ELR (cell line): Measurements from ENCODE around the gene SLC10A7.
A peak's percentile ranks its signal among the peaks of the same experiment; 100 is the strongest.

Experiments
- DNase-seq: peaks from one replicate; pipeline ENCODE4 v3.0.0-alpha.2; 2015; ENCODE audit warnings: low read depth

Gene SLC10A7

GRCh38 chr4:146494143-146494542, 27.6 kb downstream of the SLC10A7 start:
- no peak for DNase-seq

- DNase-seq, result no peak
Observed at GRCh38 chr4:146490106-146490505, 31.6 kb downstream of the SLC10A7 start.

GRCh38 chr4:146488495-146489174, 33.1 kb downstream of the SLC10A7 start:
- no peak for DNase-seq

GRCh38 chr4:146486565-146486964, 35.2 kb downstream of the SLC10A7 start:
- DNase-seq, result no peak

DNA sequence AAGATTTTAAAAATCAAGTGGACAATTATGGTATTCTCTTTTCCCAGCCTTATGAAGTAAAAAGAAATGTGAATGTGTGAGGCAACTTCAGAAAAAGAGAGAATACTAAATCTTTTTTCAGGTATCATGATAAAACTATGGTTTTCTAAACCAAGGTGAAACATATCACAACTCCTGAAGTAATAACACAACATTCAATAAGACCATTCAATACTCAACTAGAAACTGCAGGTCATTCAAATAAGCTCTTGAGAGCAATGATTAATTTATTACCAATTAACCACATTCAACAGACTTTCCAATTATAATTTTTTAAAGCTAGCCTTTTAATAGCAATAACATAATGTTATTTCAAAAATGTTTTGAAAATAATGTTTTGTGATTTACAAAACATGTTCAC, 35.8 kb downstream of the SLC10A7 start:
- no peak for DNase-seq

- DNase-seq, result no peak
Observed at GRCh38 chr4:146482788-146483187, 39.0 kb downstream of the SLC10A7 start.

GRCh38 chr4:146481246-146481645, 40.5 kb downstream of the SLC10A7 start:
- DNase-seq, result no peak

- DNase-seq, result no peak
Observed at GRCh38 chr4:146478009-146478408, 43.7 kb downstream of the SLC10A7 start.

DNA sequence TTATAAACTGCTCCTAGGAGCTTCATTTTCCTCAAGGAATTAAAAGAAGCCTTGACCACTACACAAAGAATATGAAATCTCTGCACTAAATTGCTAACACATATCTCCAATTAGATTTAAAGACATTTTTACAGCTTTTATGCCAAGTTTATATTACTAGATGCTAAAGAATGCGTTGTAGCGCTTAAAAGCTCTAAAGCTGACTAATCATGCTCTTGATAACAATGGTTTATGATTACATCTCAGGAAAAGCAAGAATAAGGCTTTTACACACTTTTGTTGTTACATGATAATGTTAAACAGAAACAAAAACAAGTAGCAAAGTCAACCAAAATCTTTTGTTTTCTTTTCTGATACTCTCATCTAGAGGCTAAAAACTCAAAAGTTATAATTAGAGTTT, 44.7 kb downstream of the SLC10A7 start:
- DNase-seq, result peak; percentile 16

- no peak for DNase-seq
Observed at GRCh38 chr4:146472404-146472803, 49.3 kb downstream of the SLC10A7 start.

- peak; percentile 27 for DNase-seq
Observed at GRCh38 chr4:146470604-146471003, 51.1 kb downstream of the SLC10A7 start.

- no peak for DNase-seq
Observed at GRCh38 chr4:146469022-146469421, 52.7 kb downstream of the SLC10A7 start.

DNA sequence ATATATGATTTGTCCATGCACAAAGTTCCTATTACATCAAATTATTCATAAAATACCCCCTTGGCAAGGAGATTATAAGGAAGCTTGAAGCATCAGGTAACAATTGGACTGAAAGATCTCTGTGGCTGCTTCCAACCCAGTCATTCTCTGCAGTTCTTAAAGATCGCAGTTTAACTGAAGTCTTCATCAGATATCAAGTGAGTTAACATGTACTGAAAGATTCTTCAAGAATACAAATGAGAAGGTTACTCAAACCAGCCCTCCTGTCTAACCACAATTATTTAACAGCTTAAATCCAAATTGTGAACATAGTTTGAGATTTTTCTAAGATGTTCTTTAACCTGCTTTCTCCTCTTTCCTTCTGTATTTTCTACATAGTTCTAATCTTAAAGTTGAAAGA, 56.1 kb downstream of the SLC10A7 start:
- no peak for DNase-seq

DNA sequence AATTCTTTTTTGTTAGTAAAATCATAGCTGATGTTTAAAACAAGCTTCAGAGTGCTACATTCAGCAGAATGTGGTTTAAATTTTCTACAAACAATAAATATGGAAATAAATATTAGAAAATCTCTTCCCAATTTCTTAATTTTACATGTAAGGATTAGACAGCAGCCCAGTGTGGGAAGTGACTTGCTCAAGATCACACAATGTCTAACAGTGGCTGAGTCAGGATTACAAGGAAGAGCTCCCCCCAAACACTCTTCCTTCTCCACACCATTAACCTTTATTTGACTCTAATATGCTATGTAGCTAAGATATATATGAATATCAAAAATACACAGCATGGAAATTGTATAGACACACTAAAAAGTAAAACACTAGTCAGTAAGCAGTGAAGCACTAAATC, 59.5 kb downstream of the SLC10A7 start:
- no peak for DNase-seq

DNA sequence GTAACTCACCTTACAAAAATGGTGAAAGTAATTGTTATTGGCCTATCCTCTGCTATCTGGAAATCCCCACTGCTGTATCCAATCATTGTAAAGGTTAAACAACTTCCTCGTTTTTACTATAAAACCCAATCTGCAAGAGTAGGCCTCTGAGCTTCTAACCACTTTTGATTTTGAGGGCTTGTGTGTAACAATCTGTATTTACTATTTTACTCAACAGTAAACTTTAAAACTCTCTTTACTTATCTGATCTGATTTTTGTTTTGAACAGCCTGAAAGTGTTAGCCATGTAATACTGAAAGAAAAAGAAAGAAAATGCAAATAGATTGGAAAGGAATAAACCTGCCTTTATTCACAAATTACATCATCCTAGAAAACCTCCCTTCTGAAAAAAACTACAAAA, 63.1 kb downstream of the SLC10A7 start:
- DNase-seq, result no peak

DNA sequence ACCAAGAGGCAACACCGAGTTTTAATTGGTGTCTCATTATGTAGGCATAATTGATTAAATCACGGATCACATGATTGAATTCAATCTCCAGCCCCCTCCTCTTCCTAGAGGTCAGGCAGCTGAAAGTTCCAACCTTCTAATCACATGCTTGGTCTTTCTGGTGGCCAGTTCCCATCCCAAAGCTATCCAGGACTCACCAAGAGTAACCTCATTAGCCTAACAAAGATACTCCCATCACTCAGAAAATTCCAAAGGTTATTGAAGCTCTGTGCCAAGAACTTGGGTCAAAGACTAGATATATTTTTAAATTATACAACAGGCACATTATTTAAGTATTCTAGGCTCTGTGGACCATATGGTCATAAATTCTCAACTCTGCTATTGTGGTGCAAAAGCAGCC, 65.1 kb downstream of the SLC10A7 start:
- DNase-seq, result no peak

DNA sequence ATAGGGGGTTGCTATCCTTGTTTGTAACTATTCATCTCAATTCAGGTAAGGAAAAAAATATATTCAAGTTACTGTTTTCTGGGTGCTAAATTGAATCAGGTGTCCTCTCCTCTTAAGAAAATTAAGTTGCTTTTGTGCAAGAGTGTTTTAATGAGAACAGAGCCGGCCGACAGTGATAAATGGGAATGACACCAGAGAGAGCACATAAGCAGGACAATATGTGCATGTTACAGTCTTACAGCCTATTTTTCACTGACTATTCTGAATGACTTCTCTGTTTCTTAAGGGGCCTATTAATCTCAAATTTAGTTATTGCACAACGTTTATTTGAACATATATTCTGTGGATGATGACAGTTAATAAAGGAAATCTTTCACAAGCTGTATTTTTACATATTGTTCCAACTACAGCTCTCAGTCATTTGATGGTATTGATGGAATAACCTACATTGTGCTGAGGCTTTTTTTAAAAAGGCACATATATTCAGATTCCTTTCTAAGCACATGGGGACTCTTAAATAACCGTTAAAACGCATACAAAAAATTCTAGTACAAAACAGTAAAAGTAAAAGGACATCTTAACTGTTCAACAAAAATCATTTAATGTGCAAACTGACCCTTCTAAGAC, 68.4 kb downstream of the SLC10A7 start:
- no peak for DNase-seq

DNA sequence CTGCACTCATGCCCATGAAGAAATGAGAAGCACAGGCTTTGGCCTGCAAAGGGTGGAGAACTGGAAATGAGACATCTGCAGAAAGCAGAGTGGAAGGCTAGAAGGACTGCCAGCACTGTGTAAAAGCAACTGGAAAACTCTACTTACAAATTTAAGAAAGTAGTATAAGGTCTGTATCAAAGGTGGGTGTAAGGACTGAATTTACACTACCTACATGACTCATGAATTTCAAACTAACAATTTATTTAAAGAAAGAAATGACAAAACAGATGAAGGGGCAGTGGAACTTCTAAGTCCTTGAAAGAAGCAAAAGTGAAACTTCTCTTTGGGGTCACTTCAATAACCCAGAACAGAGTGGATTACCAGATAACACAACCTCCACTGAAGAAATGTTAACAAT, 71.2 kb downstream of the SLC10A7 start:
- no peak for DNase-seq

- DNase-seq, result no peak
Observed at GRCh38 chr4:146446555-146446954, 75.2 kb downstream of the SLC10A7 start.

GRCh38 chr4:146445198-146446150, 76.3 kb downstream of the SLC10A7 start:
- no peak for DNase-seq

DNA sequence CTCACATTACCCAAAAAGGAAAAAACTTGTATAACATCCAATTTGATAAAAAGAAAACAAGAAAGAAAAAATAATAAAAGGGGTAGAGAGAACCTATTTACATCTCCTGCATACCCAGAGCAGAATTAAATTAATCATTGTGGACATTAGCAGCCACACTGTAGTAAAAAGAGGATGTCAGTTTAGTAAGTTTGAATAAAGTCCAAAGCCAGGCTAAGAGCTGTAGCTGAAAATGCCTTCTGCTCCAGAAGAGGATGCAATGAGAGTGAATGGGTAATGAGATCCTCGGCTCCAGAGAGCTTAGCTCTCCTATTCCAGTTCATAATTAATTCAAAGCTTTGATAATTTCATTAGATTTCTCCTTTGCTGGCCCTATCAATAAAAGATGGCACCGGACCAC, 78.2 kb downstream of the SLC10A7 start:
- DNase-seq, result no peak

- peak; percentile 88 for DNase-seq
Observed at GRCh38 chr4:146442801-146443200, 78.9 kb downstream of the SLC10A7 start.

GRCh38 chr4:146439999-146440398, 81.7 kb downstream of the SLC10A7 start:
- no peak for DNase-seq
